ENCODE measurements around the gene DRD4.
"Not testable (repeated sequence)": the region's sequence is repeated elsewhere in the genome, so short reads cannot be mapped to it uniquely, and the experiment has no call there.

DNA sequence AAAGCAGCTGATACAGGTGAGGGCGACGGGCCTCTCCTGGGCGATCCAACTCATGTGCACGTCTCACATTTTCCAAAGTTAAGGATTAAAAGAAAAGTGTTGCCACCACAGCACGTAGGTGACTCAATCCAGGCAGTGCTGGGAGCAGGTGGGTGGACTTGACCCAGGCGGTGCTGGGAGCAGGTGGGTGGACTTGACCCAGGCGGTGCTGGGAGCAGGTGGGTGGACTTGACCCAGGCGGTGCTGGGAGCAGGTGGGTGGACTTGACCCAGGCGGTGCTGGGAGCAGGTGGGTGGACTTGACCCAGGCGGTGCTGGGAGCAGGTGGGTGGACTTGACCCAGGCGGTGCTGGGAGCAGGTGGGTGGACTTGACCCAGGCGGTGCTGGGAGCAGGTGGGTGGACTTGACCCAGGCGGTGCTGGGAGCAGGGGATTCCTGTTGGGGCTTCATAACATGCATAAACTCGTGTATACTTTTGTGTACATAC lies 10.6 kb downstream of the DRD4 start:
- TF ChIP-seq, protein P1, sequence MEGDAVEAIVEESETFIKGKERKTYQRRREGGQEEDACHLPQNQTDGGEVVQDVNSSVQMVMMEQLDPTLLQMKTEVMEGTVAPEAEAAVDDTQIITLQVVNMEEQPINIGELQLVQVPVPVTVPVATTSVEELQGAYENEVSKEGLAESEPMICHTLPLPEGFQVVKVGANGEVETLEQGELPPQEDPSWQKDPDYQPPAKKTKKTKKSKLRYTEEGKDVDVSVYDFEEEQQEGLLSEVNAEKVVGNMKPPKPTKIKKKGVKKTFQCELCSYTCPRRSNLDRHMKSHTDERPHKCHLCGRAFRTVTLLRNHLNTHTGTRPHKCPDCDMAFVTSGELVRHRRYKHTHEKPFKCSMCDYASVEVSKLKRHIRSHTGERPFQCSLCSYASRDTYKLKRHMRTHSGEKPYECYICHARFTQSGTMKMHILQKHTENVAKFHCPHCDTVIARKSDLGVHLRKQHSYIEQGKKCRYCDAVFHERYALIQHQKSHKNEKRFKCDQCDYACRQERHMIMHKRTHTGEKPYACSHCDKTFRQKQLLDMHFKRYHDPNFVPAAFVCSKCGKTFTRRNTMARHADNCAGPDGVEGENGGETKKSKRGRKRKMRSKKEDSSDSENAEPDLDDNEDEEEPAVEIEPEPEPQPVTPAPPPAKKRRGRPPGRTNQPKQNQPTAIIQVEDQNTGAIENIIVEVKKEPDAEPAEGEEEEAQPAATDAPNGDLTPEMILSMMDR (IDR thresholded peaks at IDR 0.05) = not testable (repeated sequence)
- TF ChIP-seq POLR2A (IDR thresholded peaks at IDR 0.05) = not testable (repeated sequence)

All from thyroid gland (tissue), 4 donors.